ENCODE measurements around the gene FMNL1.

DNA sequence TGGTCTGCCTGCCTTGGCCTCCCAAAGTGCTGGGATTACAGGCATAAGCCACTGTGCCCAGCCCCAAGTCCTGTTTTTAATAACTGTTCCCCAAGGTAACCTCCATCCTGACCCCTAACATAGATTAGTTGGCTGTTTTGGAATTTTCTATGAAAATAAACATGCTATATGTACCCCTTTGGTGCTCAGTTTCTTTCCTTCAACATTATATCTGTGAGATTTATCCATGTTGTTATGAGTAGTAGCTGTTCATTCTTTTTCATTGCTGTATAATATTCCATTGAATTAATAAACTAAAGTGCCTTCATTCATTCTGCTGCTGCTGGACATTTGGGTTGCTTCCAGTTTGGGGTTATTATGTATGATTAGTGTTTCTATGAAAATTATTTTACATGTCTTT is 26.3 kb upstream of the FMNL1 start:
- no peak for TF ChIP-seq CTCF (IDR thresholded peaks at IDR 0.05; ENCODE audit: borderline replicate concordance, extremely low read depth, low read length, poor library complexity, severe bottlenecking)
- TF ChIP-seq EZH2 (IDR thresholded peaks at IDR 0.05; ENCODE audit: borderline replicate concordance, low read depth, low read length, severe bottlenecking) = no peak
